Aorta (tissue), 5 donors: ENCODE measurements around the gene ZNF616. TPM values are rescaled to one million over a fixed set of nuclear protein-coding genes. Genes with fewer than 3 reads are reported as not detected.
A peak's percentile ranks its signal among the peaks of the same experiment; 100 is the strongest.

ENCODE experiments used
- ATAC-seq: fragments of 200-7000 bp; cut with Tn5 transposase; one replicate; pipeline ENCODE4 v1.9.1; 2022; ENCODE audit warnings: moderate library complexity; ENCODE audit not compliant: low FRiP score
- DNase-seq, 2 donors: peaks; one replicate each; pipeline ENCODE4 v3.0.0-alpha.2; 2020
- H3K27ac ChIP-seq, 2 donors: one replicate each; pipeline ENCODE4 v1.5.1; 2013; ENCODE audit warnings: low read length in 2 of 2, mild to moderate bottlenecking in 2 of 2, moderate library complexity in 2 of 2, control low read depth in 1 of 2, inconsistent platforms in 1 of 2, low read depth in 1 of 2
- H3K27me3 ChIP-seq, 2 donors: one replicate each; pipeline ENCODE4 v1.6.1; 2013; ENCODE audit warnings: control low read depth in 1 of 2, low read length in 1 of 2, mild to moderate bottlenecking in 1 of 2, moderate library complexity in 1 of 2; ENCODE audit not compliant: insufficient read depth in 2 of 2, control insufficient read depth in 1 of 2
- H3K36me3 ChIP-seq, 2 donors: one replicate each; pipeline ENCODE4 v1.6.1; 2013; ENCODE audit warnings: control low read depth in 1 of 2, low read length in 1 of 2, mild to moderate bottlenecking in 1 of 2; ENCODE audit not compliant: insufficient read depth in 2 of 2, control insufficient read depth in 1 of 2
- H3K4me1 ChIP-seq, 2 donors: one replicate each; pipeline ENCODE4 v1.6.1; 2013; ENCODE audit warnings: low read length in 2 of 2, control low read depth in 1 of 2, mild to moderate bottlenecking in 1 of 2, moderate library complexity in 1 of 2; ENCODE audit not compliant: insufficient read depth in 2 of 2, control insufficient read depth in 1 of 2
- H3K4me3 ChIP-seq, 2 donors: one replicate each; pipeline ENCODE4 v1.5.1; 2013; ENCODE audit warnings: low read length in 2 of 2, control low read depth in 1 of 2, mild to moderate bottlenecking in 1 of 2
- H3K9me3 ChIP-seq: one replicate; pipeline ENCODE4 v1.6.1; 2013; ENCODE audit warnings: mild to moderate bottlenecking, low read length; ENCODE audit not compliant: control insufficient read depth
- WGBS, 2 donors: extraction: QIAGEN DNeasy Blood & Tissue Kit; methylation state at CpG; one replicate each; pipeline ENCODE4 v1.1.7; 2013; 5-methylcytosine and 5-hydroxymethylcytosine counted together
- intact Hi-C, 2 donors: fragments of 100-400 bp; cut with DNase I; formaldehyde crosslinking; loops; one replicate each; pipeline versions ENCODE4 v1.14.2 to v1.15.0; 2022
- long read RNA-seq, 2 donors: library from polyadenylated mRNA; unstranded; transcript quantifications; one replicate each; pipeline ENCODE4 v2.0.0, GENCODE V29; 2020 to 2021
- polyA plus RNA-seq, 2 donors: library from polyadenylated mRNA; stranded (reverse); fragments of 200-250 nt; gene quantifications; one replicate each; pipeline ENCODE4 v1.2.3, GENCODE V29; 2013
- total RNA-seq, 2 donors: library from RNA; stranded (reverse); fragmentation: NEBNext Ultra II Directional; extraction: Animal tissue kit (Norgen Biotek cat#: 25700); gene quantifications; one replicate each; pipeline ENCODE4 v1.2.1, GENCODE V29; 2021
- donor health status: healthy with polysubstance abuse.
- donor health status: Bipolar disorder and iron deficiency.
- donor health status: DM: no; HTN: no; CAD: no.
- donor health status: DM: no; HTN: no; CAD: no.
- donor health status: DM: yes; HTN: yes; CAD: no.

Gene ZNF616
- total RNA-seq (10 to 100 TPM in 1 of 2 donors, 1 to 10 TPM in 1; 8.1 to 11.0 TPM), polyA plus RNA-seq (1 to 10 TPM in 1 of 2 donors, under 1 TPM in 1; 0.88 to 2.1 TPM)
- long read RNA-seq, donor 1, partial matches to known transcripts, result 0 of 1 reads
- long read RNA-seq, donor 1, other reads (novel, unspliced or antisense), result 1 of 1 reads
- long read RNA-seq, donor 2, full-length matches to known transcripts, result 1 of 1 reads
- long read RNA-seq, donor 2, partial matches to known transcripts, result 0 of 1 reads
- long read RNA-seq, donor 2, other reads (novel, unspliced or antisense), result 0 of 1 reads

DNA sequence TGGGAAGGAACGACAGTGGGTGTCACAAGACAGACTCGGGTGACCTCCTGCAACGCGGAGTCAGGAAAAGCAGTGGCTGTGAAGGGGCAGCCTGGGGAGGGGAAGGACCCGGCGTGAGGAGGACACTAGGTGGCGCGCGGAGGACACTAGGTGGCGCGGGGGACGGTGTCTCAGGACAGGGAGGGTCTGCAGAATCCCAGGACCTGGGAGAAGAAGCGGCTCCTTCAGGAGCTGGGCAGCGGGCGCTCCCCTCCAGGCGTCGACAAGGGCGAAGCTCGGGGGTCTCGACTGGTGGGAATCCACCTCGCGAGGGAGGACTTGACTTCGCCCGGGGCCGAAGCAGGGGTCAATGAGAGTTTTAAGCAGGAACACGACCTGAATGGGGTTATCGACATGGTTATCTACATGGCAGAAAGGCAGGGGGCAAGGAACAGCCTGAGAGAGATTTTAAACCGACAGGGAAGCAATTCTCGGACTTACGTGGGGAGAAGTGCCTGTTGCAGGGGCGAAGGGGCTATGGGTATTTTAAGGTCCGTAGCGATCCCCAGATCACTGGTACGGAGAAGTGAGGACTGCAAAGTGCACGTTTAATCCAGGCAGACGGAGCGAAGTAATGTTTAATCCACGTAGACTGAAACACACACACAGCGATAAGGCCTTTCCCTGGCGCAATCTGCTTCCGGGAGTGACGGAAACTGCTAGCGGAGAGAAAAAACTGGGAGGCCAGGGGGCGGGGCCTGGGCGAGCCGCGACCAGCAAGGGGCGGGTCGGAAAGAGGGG lies at the start of gene ZNF616:
Gene ZNF616, minus strand, starts transcription at position 687 of the 780 bp plus-strand sequence. CDS start 9,426 bp downstream, outside the sequence.
- Histone ChIP-seq H3K27me3 (no peaks in the 10 kb centered on the region), H3K9me3 (no peaks in the 10 kb centered on the region), H3K4me1 (peaks cover 0 to 3% of the 10 kb centered on the region in 2 donors), H3K36me3 (no peaks in the 10 kb centered on the region), H3K4me3 (peak within 1 kb of the TSS; percentile 74 to 78), H3K27ac (peak within 1 kb of the TSS; percentile 78 to 85)
- peak; percentile 97 for ATAC-seq
- intact Hi-C loops, result loop anchor here (1.0 to 5.0 kb wide), 4 partner anchors 48 to 100 kb away; no protein-coding TSS in a partner anchor
- whole genome bisulfite sequencing, 2 donors, result 0% methylated on average over 49 of the region's 49 CpGs
- DNase-seq, result peak; percentile 99

DNA sequence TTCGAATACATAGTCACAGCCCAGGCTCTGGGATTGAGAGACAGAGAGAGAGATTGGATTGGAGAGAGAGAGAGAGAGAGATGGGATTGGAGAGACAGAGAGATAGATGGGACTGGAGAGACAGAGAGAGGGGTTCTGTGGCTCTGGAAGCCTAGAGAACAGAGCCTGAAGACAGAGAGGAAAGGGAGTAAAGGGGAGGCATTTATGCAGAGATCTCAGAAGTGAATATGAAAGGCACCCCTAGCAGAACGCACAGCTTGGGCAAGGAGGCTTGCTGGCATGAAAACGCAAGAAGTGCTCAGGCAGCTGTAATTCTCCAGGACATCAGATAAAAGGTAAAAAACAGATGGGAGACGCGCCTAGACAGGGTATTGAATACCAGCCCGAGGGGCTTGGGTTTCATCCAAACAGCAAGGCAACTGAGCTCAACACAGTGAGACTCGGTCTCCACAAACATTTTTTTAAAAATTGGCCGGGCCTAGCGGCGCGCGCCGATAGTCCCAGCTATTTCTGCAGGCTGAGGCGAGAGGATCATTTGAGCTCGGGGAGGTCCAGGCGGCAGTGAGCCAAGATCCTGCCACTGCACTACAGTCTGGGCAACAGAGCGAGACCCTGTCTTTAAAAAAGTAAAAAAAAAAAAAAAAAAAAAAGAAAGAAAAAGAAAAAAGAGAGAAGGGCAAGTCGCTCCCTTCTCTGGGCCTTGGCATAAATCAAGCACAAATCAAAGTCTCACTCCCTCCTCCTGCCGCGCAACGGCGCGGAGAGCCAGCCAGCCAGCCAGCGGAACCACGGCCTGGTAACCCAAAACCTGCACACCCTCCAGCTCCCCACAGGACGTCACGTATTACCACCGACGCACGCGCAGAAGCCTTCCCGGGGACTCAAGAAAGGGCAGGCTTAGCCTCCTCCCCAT lies 49.3 kb upstream of the ZNF616 start:
- Histone ChIP-seq H3K4me3 (peak overlapping the region; percentile 37 to 71), H3K9me3 (no peaks in the 10 kb centered on the region), H3K27me3 (no peaks in the 10 kb centered on the region), H3K4me1 (peaks cover 2 to 12% of the 10 kb centered on the region in 2 donors), H3K36me3 (no peaks in the 10 kb centered on the region), H3K27ac (peak overlapping the region; percentile 73 to 90)
- WGBS, 2 donors, result 1% methylated on average over 32 of the region's 32 CpGs
- intact Hi-C loops, result loop anchor here (1.0 to 5.0 kb wide), 3 partner anchors 18 to 50 kb away; partner anchors contain the start of genes ZNF616 (in 1 of the 2) and ZNF836 (in 1 of the 2)
- peak; percentile 47 for ATAC-seq
- peak in 1 of 2 donors; percentile 100 for DNase-seq

DNA sequence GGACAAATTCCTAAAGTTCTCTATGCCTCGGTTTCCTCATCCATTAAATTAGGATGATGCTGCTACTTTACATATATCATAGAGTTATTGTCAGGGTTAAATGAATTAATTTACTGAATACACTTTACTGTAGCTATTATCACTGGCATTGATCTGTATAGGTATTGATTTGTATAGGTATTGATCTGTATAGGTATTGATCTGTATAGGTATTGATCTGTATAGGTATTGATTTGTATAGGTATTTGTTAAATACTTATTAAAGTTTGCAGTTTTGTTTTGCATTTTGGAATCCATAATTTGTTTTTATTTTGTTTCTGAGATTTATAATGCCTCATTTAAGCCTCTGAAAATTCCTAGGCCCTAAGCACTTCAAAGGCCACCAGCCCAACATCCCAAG lies 47.7 kb upstream of the ZNF616 start:
- H3K27me3 ChIP-seq, result no peaks in the 10 kb centered on the region
- no peak overlapping the region for H3K4me3 ChIP-seq
- intact Hi-C loops, result loop anchor here in 1 of 2 donors (5.0 kb wide), 1 partner anchor 45 kb away; no protein-coding TSS in a partner anchor
- 96 to 97% methylated on average over 1 of the region's 1 CpG for WGBS, 2 donors
- H3K9me3 ChIP-seq, result no peaks in the 10 kb centered on the region
- no peak overlapping the region for H3K27ac ChIP-seq
- ATAC-seq, result no peak
- no peak for DNase-seq
- no peaks in the 10 kb centered on the region for H3K36me3 ChIP-seq
- peaks cover 2 to 12% of the 10 kb centered on the region in 2 donors for H3K4me1 ChIP-seq

DNA sequence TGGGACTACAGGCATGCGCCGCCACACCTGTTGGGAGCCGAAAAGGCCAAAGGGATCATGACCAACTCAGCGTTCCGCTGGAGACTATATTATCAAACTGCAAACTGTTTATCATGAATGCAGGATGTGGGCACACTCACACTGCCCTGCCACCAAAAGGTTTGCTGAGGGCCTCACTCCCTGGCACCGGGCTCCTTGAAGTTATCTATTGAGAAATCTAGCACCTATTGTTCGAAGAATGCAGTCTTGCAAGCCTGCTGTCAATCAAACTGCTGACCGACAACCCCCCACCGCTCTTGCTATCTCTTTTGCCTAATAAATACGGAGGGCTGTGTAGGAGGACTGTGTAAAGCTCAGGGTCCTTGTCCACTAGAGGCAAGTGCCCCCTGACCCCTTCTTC lies 36.8 kb upstream of the ZNF616 start:
- no peak for ATAC-seq
- DNase-seq, result no peak
- Histone ChIP-seq H3K27me3 (no peaks in the 10 kb centered on the region), H3K36me3 (no peaks in the 10 kb centered on the region), H3K9me3 (no peaks in the 10 kb centered on the region), H3K4me1 (no peaks in the 10 kb centered on the region), H3K4me3 (no peak overlapping the region), H3K27ac (no peak overlapping the region)
- intact Hi-C loops, result no loop called here
- WGBS, 2 donors, result 85 to 86% methylated on average over 10 of the region's 10 CpGs

DNA sequence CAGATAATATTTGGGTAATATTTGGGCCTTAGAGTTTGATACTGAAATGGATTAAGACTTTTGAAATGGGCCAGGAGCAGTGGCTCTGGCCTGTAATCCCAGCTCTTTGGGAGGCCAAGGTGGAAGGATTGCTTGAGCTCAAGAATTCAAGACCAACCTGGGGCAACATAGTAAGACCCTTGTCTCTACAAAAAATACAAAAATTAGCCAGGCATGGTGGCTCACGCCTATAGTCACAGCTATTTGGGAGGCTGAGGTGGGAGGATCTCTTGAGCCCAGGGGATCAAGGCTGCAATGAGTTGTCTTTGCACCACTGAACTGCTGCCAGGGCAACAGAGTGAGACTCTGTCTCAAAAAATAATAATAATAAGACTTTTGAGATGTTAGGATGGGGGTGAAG lies 32.6 kb upstream of the ZNF616 start:
- H3K4me1 ChIP-seq, result no peaks in the 10 kb centered on the region
- DNase-seq (no peak), ATAC-seq (no peak)
- intact Hi-C loops, result no loop called here
- H3K27ac ChIP-seq, result no peak overlapping the region
- H3K27me3 ChIP-seq, result no peaks in the 10 kb centered on the region
- H3K4me3 ChIP-seq, result no peak overlapping the region
- WGBS, 2 donors, result 92 to 95% methylated on average over 1 of the region's 1 CpG
- H3K9me3 ChIP-seq, result no peaks in the 10 kb centered on the region
- H3K36me3 ChIP-seq, result peaks cover 0 to 2% of the 10 kb centered on the region in 2 donors

DNA sequence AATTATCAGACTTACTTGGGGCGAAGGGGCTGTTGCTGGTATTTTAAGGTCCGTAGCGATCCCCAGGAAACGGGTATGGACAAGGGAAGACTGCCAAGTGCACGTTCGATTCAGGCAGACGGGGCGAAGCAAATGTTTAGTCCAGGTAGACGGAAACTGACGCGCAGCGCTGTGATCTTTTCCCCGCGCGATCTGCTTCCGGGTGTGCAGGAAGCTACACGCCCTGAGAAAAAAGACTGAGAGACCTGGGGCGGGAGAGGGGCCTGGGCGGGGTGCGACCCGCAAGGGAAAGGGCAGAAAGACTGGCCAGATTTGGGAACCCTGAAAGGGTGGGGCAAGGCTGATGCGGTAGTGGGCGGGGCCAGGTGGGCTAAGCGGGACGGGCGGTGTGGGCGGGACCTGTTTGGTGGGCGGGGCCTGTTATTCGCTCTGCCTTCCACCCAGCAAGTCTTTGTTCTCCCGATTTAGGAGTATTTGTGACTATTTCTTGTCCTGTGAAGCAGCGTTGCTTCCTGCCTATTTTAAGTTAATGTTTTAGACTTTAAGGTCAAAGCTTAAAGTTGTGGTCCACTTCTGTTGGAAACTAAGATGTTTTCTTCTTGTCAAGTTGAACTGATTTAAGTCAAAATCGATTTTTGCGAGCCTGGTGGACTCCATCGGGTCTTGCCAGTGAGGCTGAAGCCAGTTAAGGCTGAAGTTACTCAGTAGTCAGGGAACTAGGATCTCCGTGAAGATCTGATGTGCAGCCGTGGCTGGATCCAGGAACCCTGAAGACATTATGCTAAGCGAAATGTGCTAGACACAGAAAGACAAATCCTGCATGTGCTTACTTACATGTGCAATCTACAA lies 31.8 kb upstream of the ZNF616 start, which contains the start of gene ZNF836:
Gene ZNF836, minus strand, starts transcription at position 301 of the 849 bp plus-strand sequence. CDS start 3,549 bp downstream, outside the sequence.
- Histone ChIP-seq H3K4me1 (no peaks in the 10 kb centered on the region), H3K4me3 (peak within 1 kb of the TSS; percentile 91 to 99), H3K9me3 (no peaks in the 10 kb centered on the region), H3K27ac (peak within 1 kb of the TSS; percentile 78 to 89), H3K27me3 (no peaks in the 10 kb centered on the region), H3K36me3 (peaks cover 0 to 2% of the 10 kb centered on the region in 2 donors)
- intact Hi-C loops, result loop anchor here in 1 of 2 donors (1.0 to 2.0 kb wide), 2 partner anchors 18 to 29 kb away; no protein-coding TSS in a partner anchor
- 3% methylated on average over 33 to 37 of the region's 37 CpGs for WGBS, 2 donors
- DNase-seq, result peak; percentile 94 to 97
- ATAC-seq, result peak; percentile 97

DNA sequence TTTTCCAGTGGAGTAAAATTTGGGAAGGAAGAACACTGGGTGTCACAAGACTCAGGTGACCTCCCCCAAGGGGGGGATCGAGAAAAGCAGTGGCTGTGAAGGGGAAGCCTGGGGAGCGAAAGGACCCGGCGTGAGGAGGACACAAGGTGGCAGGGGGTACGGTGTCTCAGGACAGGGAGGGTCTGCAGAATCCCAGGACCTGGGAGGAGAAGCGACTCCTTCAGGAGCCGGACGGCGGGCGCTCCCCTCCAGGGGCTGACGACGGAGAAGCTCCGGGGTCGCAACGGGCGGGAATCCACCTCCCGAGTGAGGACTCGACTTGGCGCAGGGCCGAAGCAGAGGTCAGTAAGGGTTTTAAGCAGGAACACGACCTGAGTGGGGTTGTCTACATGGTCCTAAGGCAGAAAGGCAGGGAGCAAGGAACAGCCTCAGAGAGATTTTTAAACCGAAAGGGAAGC lies 31.2 kb upstream of the ZNF616 start:
- no peaks in the 10 kb centered on the region for H3K27me3 ChIP-seq
- ATAC-seq, result peak; percentile 52
- peak overlapping the region; percentile 78 to 89 for H3K27ac ChIP-seq
- WGBS, 2 donors, result 0 to 1% methylated on average over 22 of the region's 22 CpGs
- H3K36me3 ChIP-seq, result peaks cover 0 to 2% of the 10 kb centered on the region in 2 donors
- intact Hi-C loops, result loop anchor here in 1 of 2 donors (1.0 to 2.0 kb wide), 2 partner anchors 18 to 30 kb away; no protein-coding TSS in a partner anchor
- H3K9me3 ChIP-seq, result no peaks in the 10 kb centered on the region
- no peak for DNase-seq
- H3K4me1 ChIP-seq, result no peaks in the 10 kb centered on the region
- peak overlapping the region; percentile 91 to 99 for H3K4me3 ChIP-seq
